ENCODE results near the gene RBBP4. TPM values are rescaled to one million over a fixed set of nuclear protein-coding genes. Genes with fewer than 3 reads are reported as not detected.
"Not testable (repeated sequence)": the region's sequence is repeated elsewhere in the genome, so short reads cannot be mapped to it uniquely, and the experiment has no call there.

RBBP4 gene
- polyA plus RNA-seq, 4 donors = 292 to 355 (median 335) TPM

GRCh38 chr1:32636914-32637645, 13.9 kb upstream of the RBBP4 start:
- no peak for DNase-seq (ENCODE audit: low read depth in 4 of 4, low spot score in 3 of 4)

DNA sequence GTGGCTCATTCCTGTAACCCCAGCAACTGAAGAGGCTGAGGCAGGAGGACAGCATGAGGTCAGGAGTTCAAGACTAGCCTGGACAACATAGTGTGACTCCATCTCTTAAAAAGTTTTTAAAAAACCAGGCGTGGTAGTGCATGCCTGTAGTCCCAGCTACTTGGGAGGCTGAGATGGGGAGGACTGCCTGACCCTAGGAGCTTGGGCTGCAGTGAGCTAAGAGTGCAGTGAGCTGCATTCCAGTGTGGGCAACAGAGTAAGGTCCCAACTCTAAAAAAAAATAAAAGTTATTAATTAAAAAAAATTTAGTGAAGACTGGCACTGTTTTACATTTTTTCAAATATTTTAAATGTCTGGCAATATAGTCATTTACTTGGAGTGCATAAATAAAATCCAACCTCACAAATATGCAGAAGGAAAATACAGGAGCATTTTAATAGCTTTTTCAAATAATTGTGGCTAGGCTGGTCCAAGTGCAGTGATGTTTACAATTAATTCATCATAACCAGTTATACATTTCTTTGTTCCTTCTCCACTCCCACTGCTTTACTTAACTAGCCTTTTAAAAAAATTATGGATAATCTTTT, 11.4 kb upstream of the RBBP4 start:
- DNase-seq (ENCODE audit: low read depth in 4 of 4, low spot score in 3 of 4) = no peak

DNA sequence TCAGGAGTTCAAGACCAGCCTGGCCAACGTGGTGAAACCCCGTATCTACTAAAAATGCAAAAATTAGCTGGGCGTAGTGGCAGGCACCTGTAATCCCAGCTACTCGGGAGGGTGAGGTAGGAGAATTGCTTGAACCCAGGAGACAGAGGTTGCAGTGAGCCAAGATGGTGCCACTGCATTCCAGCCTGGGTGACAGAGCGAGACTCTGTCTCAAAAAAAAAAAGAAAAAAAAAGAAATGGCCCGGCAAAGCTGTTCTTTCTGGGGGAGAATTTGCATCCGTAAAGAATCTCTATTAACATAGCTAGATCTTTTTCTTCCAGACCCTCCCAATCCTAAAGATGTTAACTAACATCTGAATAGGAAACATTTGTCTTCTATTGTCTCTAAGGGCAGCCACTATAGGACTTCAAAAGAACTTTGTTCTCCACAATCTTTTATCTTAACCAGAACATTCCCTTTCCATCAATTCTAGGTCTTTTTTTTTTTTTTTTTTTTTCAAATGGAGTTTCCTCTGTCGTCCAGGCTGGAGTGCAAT, 8.6 kb upstream of the RBBP4 start:
- DNase-seq (ENCODE audit: low read depth in 4 of 4, low spot score in 3 of 4) = not testable (repeated sequence)

GRCh38 chr1:32644426-32644825, 6.6 kb upstream of the RBBP4 start:
- no peak for DNase-seq (ENCODE audit: low read depth in 4 of 4, low spot score in 3 of 4)

DNA sequence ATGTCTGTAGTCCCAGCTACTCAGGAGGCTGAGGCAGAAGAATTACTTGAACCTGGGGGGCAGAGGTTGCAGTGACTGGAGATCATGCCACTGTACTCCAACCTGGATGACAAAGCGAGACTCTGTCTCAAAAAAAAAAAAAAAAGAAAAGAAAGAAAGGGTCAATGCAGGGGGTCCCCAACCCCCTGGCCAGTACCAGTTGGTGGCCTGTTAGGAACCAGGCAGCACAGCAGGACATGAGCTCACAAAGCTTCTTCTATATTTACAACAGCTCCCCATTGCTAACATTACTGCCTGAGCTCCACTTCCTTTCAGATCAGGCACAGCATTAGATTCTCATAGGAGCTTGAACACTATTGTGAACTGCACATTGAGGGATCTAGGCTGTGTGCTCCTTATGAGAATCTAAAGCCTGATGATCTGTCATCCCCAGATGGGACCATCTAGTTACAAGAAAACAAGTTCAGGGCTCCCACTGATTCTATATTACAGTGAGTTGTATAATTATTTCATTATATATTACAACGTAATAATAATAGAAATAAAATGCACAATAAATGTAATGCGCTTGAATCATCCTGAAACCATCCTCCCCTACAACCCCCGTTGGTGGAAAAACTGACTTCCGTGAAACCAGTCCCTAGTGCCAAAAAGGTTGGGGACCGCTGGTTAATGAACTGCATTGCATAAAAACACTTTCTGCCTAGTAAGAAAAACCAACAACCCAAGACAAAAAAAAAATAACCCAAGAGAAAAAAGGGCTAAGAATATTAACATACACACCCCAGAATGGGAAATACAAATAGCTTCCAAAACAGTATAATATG, 3.5 kb upstream of the RBBP4 start:
- no peak for DNase-seq (ENCODE audit: low read depth in 4 of 4, low spot score in 3 of 4)

DNA sequence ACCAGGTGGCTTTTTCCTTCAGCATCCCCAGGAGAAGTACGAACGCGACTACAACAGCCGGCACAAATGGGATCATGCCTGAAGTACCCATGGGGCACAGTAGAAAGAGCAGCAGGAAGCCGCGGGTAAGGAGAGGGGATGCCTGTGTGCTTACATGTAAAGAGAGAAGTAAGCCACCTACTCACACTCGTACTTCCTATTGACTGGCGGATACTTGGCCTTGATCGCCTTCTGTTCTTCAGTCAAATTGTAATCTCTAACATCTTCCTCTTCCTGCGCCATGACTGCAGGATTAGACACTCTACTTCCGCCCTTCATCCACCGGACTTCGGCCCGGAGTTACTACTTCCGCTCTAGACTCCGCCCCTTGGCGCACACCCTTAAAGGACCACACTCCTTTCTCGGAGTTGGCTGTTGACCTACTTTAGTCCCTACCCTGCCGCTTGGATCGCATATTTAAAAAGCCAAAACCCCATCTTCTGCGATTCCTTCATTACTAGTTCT, 708 bp upstream of the RBBP4 start, which contains the start of gene ZBTB8OS:
Gene ZBTB8OS (minus strand): TSS at position 303 of the 504 bp plus-strand sequence. CDS start 21 bp downstream, at position 282.
- DNase-seq (ENCODE audit: low read depth in 4 of 4, low spot score in 3 of 4) = peak; percentile 83 to 90 (median 84)

DNA sequence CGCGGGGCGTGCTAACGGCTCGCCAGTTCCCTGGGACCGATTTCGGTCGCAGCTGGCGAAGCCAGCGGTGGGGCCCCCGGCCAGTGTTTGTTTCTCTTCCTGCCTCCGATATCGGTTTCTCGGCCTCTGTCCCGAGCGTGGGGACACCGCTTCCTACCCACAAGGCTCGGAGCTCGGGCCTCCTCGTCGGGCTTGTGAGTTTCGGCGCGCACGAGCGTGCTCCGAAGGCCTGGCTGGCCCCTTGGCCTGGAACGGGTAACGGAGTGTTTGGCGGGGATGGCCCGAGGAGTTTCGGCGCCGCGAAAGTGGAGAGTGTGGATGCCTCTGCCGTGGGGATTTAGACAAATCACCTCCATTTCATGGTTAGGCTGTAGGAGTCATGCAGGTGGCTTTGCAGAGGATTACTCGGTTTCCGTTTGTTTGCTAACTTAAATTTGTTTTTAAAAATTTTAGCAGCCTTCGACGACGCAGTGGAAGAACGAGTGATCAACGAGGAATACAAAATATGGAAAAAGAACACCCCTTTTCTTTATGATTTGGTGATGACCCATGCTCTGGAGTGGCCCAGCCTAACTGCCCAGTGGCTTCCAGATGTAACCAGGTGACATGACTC, 559 bp downstream of the RBBP4 start:
- peak in 1 of 4 donors; percentile 38 for DNase-seq (ENCODE audit: low read depth in 4 of 4, low spot score in 3 of 4)

DNA sequence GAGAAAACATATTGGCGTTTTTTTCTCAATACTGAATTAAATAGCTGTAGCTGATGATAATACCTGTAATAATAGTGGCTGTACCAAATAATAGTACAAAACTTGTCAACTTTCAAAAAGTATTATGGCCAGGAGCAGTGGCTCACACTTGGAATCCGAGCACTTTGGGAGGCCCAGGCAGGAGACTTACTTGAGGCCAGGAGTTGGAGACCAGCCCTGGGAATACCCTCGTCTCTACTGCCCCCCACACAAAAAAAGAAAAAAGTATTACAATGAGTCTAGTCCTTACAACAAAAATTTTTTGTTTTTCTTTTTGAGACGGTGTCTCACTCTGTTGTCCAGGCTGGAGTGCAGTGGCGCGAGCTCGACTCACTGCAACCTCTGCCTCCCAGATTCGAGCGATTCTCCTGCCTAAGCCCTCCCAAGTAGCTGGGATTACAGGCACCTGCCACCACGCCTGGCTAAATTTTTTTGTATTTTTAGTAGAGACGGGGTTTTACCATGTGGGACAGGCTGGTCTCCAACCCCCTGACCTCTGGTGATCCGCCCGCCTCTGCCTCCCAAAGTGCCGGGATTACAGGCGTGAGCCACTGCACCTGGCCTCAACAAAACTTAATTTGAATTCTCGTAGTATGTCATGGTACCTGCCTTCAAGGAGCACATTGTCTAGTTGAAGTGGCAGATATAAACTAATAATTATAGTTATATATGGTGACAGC, 1.4 kb downstream of the RBBP4 start:
- no peak for DNase-seq (ENCODE audit: low read depth in 4 of 4, low spot score in 3 of 4)

DNA sequence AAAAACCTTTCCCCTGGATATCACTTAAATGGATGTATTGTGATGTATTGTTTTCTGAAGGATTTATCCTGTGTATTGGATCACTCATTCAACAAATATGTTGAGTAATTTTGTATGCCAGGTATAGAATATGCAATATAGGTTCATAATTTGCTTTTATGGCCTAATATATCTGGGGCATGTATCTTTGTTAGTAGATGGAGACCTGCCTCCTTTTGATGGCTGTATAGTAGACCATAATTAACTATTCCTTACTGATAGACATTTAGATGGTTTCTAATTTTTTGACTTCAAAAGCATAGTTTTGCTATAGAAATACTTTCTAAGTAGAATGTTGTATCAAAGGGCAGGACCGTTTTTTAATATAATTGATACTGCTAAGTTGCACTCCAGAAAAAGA, 8.6 kb downstream of the RBBP4 start:
- no peak for DNase-seq (ENCODE audit: low read depth in 4 of 4, low spot score in 3 of 4)

DNA sequence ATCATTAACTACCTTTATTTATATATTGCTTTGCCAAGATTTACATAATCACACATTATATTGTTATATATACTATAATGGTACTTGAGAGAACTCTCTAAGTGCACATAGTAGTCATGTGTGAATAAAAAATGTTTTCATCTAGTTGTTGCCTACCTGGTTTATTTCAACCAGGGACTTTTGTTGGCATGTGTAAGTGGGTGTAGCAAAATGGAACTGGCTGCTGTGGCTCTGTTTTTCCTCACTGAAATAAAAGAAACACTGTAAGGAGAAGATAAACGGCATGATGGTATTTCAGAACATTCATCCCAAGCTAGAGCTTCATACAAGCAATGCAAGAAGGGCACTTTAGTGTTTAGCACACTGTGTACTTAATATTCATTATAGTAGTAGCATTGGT, 14.9 kb downstream of the RBBP4 start:
- no peak for DNase-seq (ENCODE audit: low read depth in 4 of 4, low spot score in 3 of 4)

DNA sequence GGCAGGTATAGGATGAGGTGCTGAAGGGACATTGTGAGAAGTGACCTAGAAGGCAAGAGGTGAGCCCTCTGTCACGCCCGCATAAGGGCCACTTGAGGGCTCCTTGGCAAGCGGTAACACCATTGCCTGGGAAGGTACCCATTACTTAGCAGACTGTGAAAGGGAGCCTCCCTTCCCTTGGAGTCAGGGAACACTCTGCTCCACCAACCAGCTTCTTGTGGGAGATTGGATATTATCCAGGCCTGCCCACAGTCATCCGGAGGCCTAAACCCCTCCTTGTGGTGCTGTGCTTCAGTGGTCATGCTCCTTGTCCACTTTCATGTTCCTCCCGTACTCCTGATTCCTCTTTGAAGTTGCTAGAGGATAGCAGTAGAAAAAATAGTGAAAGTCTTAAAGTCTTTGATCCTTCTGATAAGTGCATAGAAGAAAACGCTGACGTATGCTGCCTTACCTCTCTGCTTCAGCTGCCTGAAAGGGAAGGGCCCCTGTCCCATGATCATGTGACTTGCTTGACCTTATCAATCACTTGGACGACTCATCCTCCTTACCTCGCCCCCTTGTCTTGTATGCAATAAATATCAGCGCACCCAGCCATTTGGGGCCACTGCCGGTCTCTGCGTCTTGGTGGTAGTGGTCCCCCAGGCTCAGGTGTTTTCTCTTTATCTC, 16.0 kb downstream of the RBBP4 start:
- no peak for DNase-seq (ENCODE audit: low read depth in 4 of 4, low spot score in 3 of 4)

DNA sequence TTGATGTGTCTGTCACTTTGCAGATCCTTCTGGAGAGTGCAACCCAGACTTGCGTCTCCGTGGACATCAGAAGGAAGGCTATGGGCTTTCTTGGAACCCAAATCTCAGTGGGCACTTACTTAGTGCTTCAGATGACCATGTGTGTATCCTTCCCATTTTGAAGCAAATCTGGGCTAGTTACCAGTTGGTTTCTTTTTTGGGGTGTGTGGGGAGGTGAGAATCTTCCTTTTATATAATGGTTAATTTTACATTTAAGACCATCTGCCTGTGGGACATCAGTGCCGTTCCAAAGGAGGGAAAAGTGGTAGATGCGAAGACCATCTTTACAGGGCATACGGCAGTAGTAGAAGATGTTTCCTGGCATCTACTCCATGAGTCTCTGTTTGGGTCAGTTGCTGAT, 17.7 kb downstream of the RBBP4 start:
- DNase-seq (ENCODE audit: low read depth in 4 of 4, low spot score in 3 of 4) = not testable (repeated sequence)

- no peak for DNase-seq (ENCODE audit: low read depth in 4 of 4, low spot score in 3 of 4)
Observed at GRCh38 chr1:32676945-32677344, 25.9 kb downstream of the RBBP4 start.

- not testable (repeated sequence) for DNase-seq (ENCODE audit: low read depth in 4 of 4, low spot score in 3 of 4)
Observed at GRCh38 chr1:32679993-32680392, 29.0 kb downstream of the RBBP4 start.

GRCh38 chr1:32680642-32681041, 29.6 kb downstream of the RBBP4 start:
- DNase-seq (ENCODE audit: low read depth in 4 of 4, low spot score in 3 of 4) = no peak

DNA sequence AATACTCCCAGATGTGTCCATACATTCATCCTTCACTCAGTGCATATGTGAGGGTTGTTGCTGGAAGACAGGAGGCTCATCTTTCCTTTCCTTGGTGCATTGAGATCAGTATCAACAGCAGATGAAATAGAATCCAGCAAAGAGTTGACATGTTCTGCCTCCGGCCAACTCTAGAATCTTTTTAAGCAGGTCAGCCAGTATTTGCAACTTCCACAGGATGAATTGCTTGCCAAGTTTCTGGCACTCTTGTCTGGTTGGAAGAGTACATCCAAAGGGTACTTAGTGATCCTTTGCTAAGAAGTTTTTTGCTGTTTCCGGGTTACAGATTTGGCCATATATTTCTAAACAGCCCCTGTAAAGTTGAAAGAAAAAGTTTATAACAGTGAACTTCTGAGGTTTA, 30.5 kb downstream of the RBBP4 start:
- DNase-seq (ENCODE audit: low read depth in 4 of 4, low spot score in 3 of 4) = no peak

DNA sequence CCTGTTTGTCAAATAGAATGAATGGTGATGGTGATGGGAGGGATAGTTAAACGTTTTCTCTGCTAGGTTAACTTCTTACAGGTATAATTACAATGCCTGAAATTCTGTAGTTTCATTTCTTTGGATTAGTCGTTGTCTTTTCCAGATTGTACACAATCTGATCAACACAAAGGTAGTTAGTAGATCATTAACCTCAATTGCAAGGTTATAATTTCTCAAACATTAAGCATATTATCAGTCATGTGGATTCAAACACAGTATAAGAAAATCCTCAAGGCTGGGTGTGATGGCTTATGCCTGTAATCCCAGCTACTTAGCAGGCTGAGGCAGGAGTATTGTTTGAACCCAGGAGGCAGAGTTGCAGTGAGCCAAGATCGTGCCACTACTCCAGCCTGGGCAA, 31.0 kb downstream of the RBBP4 start:
- DNase-seq (ENCODE audit: low read depth in 4 of 4, low spot score in 3 of 4) = no peak

GRCh38 chr1:32683397-32683796, 32.4 kb downstream of the RBBP4 start:
- no peak for DNase-seq (ENCODE audit: low read depth in 4 of 4, low spot score in 3 of 4)

DNA sequence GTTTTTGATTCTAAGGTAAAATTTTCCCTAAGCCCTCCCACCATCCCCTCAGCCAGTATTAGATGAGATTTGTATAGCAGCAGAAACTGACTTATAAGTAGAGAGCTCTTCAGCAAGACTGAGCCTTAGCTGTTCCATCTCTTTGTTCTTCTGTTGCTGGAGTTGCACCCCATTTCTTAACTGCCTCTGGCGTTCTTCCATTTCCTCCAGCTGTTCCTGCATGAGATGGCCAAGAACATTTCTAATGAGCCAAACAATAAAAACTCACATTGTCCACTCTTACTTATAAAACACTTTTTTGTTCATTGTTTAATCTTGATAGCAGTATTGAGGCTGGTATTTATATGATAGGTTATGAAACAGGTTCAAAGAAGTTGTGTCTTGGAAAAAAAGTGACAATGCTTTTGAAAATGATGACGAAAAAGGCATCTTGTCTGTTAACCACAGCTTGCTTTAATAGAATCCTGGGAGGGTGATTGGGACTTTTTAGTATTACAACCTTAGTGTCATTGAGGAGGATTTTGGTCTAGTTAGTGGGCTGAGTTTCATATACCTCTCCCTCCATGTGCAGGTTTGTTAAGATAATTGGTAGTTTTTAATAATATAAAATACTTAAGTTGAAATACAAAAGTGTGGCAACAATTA, 33.3 kb downstream of the RBBP4 start:
- peak in 3 of 4 donors; percentile 20 to 59 (median 39) for DNase-seq (ENCODE audit: low read depth in 4 of 4, low spot score in 3 of 4)
